HG02852 (cell line): Measurements from ENCODE around the gene ZNF235.
"Not testable (repeated sequence)": the region's sequence is repeated elsewhere in the genome, so short reads cannot be mapped to it uniquely, and the experiment has no call there.

Experiments
- ATAC-seq: cut with Tn5 transposase; IDR thresholded peaks from one replicate; pipeline ENCODE4 v1.9.1; 2021; ENCODE audit warnings: mild to moderate bottlenecking, moderate library complexity; ENCODE audit not compliant: unreplicated experiment

Gene ZNF235

GRCh38 chr19:44304659-44305193, at the start of gene ZNF235:
Gene ZNF235, minus strand, starts transcription at chr19:44305025. Its CDS starts 1,621 bp downstream, at chr19:44303404.
- peak; percentile 88 for ATAC-seq

GRCh38 chr19:44346556-44346955, 41.7 kb upstream of the ZNF235 start:
- ATAC-seq = no peak

- ATAC-seq = no peak
These were observed 41.1 kb upstream of the ZNF235 start for GRCh38 chr19:44345959-44346358.

GRCh38 chr19:44344255-44344654, 39.4 kb upstream of the ZNF235 start:
- no peak for ATAC-seq

GRCh38 chr19:44341794-44342193, 37.0 kb upstream of the ZNF235 start:
- no peak for ATAC-seq

- ATAC-seq = not testable (repeated sequence)
These were observed 29.8 kb upstream of the ZNF235 start for GRCh38 chr19:44334639-44335038.

- ATAC-seq = no peak
These were observed 27.3 kb upstream of the ZNF235 start for GRCh38 chr19:44332145-44332544.

GRCh38 chr19:44315883-44316282, 11.1 kb upstream of the ZNF235 start:
- no peak for ATAC-seq

- ATAC-seq = no peak
These were observed 8.4 kb upstream of the ZNF235 start for GRCh38 chr19:44313231-44313630.

- no peak for ATAC-seq
These were observed 3.2 kb upstream of the ZNF235 start for GRCh38 chr19:44308011-44308410.

- no peak for ATAC-seq
These were observed 1.5 kb upstream of the ZNF235 start for GRCh38 chr19:44306283-44306682.

- ATAC-seq = no peak
These were observed 632 bp upstream of the ZNF235 start for GRCh38 chr19:44305457-44305856.

GRCh38 chr19:44303976-44304568, 753 bp downstream of the ZNF235 start:
- no peak for ATAC-seq

GRCh38 chr19:44303320-44303719, 1.5 kb downstream of the ZNF235 start:
- no peak for ATAC-seq

- ATAC-seq = no peak
These were observed 19.9 kb downstream of the ZNF235 start for GRCh38 chr19:44284968-44285367.

GRCh38 chr19:44282846-44283245, 22.0 kb downstream of the ZNF235 start:
- no peak for ATAC-seq

GRCh38 chr19:44280916-44281315, 23.9 kb downstream of the ZNF235 start:
- no peak for ATAC-seq

GRCh38 chr19:44278181-44278690, 26.6 kb downstream of the ZNF235 start:
- no peak for ATAC-seq

- ATAC-seq = no peak
These were observed 27.5 kb downstream of the ZNF235 start for GRCh38 chr19:44277331-44277730.

- no peak for ATAC-seq
These were observed 44.0 kb downstream of the ZNF235 start for GRCh38 chr19:44260695-44261446.

- ATAC-seq = no peak
These were observed 44.5 kb downstream of the ZNF235 start for GRCh38 chr19:44260343-44260681.

GRCh38 chr19:44258835-44259413, 45.9 kb downstream of the ZNF235 start:
- ATAC-seq = no peak
